HEK293 (cell line): Measurements from ENCODE around the gene TAS2R1.

Experiments
- ZNF211 ChIP-seq: fragments of 450-650 bp; formaldehyde crosslinking; IDR thresholded peaks from 2 replicates; pipeline ENCODE4 v1.5.1; 2016; ENCODE audit warnings: low read depth, missing biosample characterization, missing genetic modification characterization
- ZNF530 ChIP-seq: fragments of 450-650 bp; formaldehyde crosslinking; IDR thresholded peaks from 2 replicates; pipeline ENCODE4 v1.5.1; 2016; ENCODE audit warnings: low read depth, missing biosample characterization, missing genetic modification characterization
- TF ChIP-seq, protein P1 (sequence below): fragments of 450-650 bp; formaldehyde crosslinking; IDR thresholded peaks from 2 replicates; pipeline ENCODE4 v1.5.1; 2016; ENCODE audit warnings: missing biosample characterization, missing genetic modification characterization, low read depth
- TF ChIP-seq, protein P2 (sequence below): fragments of 450-650 bp; formaldehyde crosslinking; IDR thresholded peaks from 2 replicates; pipeline ENCODE4 v1.5.1; 2016; ENCODE audit warnings: missing biosample characterization, missing genetic modification characterization
- TF ChIP-seq, protein P3 (sequence below): fragments of 450-650 bp; formaldehyde crosslinking; IDR thresholded peaks from 2 replicates; pipeline ENCODE4 v1.5.1; 2016; ENCODE audit warnings: missing biosample characterization, missing genetic modification characterization
- TF ChIP-seq, protein P4 (sequence below): fragments of 450-650 bp; formaldehyde crosslinking; IDR thresholded peaks from 2 replicates; pipeline ENCODE4 v1.5.1; 2016; ENCODE audit warnings: missing biosample characterization, missing genetic modification characterization

DNA sequence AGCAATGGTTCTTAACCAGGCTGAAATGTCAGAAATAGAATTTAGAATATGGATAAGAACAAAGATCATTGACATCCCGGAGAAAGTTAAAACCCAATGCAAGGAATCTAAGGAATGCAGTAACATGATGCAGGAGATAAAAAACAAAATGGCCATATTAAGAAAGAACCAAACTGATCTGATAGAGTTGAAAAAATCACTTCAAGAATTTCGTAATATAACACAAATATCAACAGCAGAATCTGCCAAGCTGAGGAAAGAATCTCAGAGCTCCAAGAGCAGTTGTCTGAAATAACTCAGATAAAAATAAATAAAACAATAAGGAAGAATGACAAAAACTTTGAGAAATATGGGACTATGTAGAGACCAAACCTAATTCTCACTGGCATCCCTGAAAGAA is 37.8 kb upstream of the TAS2R1 start:
- TF ChIP-seq, protein P1, sequence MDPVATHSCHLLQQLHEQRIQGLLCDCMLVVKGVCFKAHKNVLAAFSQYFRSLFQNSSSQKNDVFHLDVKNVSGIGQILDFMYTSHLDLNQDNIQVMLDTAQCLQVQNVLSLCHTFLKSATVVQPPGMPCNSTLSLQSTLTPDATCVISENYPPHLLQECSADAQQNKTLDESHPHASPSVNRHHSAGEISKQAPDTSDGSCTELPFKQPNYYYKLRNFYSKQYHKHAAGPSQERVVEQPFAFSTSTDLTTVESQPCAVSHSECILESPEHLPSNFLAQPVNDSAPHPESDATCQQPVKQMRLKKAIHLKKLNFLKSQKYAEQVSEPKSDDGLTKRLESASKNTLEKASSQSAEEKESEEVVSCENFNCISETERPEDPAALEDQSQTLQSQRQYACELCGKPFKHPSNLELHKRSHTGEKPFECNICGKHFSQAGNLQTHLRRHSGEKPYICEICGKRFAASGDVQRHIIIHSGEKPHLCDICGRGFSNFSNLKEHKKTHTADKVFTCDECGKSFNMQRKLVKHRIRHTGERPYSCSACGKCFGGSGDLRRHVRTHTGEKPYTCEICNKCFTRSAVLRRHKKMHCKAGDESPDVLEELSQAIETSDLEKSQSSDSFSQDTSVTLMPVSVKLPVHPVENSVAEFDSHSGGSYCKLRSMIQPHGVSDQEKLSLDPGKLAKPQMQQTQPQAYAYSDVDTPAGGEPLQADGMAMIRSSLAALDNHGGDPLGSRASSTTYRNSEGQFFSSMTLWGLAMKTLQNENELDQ: no peak
- no peak for TF ChIP-seq ZNF211 (tag by site-specific recombination)
- no peak for TF ChIP-seq ZNF530 (tag by site-specific recombination)
- TF ChIP-seq, protein P2, sequence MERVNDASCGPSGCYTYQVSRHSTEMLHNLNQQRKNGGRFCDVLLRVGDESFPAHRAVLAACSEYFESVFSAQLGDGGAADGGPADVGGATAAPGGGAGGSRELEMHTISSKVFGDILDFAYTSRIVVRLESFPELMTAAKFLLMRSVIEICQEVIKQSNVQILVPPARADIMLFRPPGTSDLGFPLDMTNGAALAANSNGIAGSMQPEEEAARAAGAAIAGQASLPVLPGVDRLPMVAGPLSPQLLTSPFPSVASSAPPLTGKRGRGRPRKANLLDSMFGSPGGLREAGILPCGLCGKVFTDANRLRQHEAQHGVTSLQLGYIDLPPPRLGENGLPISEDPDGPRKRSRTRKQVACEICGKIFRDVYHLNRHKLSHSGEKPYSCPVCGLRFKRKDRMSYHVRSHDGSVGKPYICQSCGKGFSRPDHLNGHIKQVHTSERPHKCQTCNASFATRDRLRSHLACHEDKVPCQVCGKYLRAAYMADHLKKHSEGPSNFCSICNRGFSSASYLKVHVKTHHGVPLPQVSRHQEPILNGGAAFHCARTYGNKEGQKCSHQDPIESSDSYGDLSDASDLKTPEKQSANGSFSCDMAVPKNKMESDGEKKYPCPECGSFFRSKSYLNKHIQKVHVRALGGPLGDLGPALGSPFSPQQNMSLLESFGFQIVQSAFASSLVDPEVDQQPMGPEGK: no peak
- TF ChIP-seq, protein P3, sequence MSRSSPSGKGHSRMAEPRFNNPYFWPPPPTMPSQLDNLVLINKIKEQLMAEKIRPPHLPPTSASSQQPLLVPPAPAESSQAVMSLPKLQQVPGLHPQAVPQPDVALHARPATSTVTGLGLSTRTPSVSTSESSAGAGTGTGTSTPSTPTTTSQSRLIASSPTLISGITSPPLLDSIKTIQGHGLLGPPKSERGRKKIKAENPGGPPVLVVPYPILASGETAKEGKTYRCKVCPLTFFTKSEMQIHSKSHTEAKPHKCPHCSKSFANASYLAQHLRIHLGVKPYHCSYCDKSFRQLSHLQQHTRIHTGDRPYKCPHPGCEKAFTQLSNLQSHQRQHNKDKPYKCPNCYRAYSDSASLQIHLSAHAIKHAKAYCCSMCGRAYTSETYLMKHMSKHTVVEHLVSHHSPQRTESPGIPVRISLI (tag by site-specific recombination): no peak
- TF ChIP-seq, protein P4, sequence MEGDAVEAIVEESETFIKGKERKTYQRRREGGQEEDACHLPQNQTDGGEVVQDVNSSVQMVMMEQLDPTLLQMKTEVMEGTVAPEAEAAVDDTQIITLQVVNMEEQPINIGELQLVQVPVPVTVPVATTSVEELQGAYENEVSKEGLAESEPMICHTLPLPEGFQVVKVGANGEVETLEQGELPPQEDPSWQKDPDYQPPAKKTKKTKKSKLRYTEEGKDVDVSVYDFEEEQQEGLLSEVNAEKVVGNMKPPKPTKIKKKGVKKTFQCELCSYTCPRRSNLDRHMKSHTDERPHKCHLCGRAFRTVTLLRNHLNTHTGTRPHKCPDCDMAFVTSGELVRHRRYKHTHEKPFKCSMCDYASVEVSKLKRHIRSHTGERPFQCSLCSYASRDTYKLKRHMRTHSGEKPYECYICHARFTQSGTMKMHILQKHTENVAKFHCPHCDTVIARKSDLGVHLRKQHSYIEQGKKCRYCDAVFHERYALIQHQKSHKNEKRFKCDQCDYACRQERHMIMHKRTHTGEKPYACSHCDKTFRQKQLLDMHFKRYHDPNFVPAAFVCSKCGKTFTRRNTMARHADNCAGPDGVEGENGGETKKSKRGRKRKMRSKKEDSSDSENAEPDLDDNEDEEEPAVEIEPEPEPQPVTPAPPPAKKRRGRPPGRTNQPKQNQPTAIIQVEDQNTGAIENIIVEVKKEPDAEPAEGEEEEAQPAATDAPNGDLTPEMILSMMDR: no peak
